DMS 273 treated with DMSO at 0.1 percent for 48 hours (cell line): ENCODE results near the gene ZNF665.
"Not testable (repeated sequence)": the region's sequence is repeated elsewhere in the genome, so short reads cannot be mapped to it uniquely, and the experiment has no call there.

ENCODE experiments used
- DNase-seq: peaks from one replicate; lab custom pipeline; 2025; lab: John Stamatoyannopoulos, UW

ZNF665 gene

DNA sequence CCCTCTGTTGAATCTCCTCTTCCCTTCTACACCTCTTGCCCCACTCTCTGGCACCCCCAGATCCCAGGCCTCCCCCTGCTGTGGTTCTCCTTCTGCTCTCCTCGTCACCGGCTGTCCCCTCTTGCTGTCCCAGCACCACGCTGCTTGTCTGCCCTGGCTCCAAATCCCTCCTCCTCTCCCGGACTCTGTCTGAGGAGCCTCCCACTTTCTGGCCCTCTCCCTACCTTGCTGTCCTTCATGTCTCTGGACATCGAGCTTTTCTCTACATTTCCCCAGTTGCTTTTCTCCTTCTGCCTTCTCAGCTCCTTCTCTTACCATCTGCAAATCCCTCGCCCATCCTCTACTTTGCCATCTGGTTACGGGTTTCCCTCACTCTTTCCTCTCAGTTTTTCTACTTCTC is 35.5 kb downstream of the ZNF665 start:
- no peak for DNase-seq

GRCh38 chr19:53156850-53157249 is 36.3 kb downstream of the ZNF665 start:
- no peak for DNase-seq

DNA sequence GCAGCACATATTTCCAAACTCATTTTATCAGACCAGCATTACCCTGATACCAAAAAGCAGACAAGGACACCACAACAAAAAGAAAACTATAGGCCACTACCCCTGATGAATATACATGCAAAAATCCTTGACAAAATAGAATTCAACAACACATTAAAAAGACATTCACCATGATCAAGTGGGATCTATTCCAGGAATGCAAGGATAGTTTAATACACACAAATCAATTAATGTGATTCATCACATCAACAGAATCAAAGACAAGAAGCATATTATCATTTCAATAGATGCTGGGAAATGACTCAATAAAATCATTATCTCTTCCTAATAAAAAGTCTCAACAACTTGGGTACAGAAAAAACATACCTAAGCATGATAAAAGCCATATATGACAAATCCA is 45.5 kb downstream of the ZNF665 start:
- DNase-seq: no peak

DNA sequence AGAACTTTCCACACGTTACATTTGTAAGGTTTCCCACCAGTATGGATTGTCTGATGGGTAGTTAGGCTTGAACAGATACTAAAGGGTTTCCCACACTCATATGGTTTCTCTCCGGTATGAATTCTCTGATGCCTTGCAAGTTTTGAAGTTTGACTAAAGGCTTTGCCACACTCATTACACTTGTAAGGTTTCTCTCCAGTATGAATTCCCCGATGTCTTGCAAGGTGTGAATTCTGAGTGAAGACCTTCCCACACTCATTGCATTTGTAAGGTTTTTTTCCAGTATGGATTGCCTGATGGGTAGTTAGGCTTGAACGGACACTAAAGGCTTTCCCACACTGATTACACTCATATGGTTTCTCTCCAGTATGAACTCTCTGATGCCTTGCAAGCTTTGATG is 52.8 kb downstream of the ZNF665 start:
- DNase-seq: no peak

- DNase-seq: no peak
Measured at GRCh38 chr19:53136432-53136831, 56.7 kb downstream of the ZNF665 start.

GRCh38 chr19:53132141-53132991 is 60.8 kb downstream of the ZNF665 start, which contains the start of gene ZNF415:
Gene ZNF415 (minus strand): TSS chr19:53132910. CDS start chr19:53122676, 10,234 bp downstream.
- DNase-seq: peak; percentile 45

- DNase-seq: no peak
Measured at GRCh38 chr19:53131727-53132126, 61.4 kb downstream of the ZNF665 start.

- no peak for DNase-seq
Measured at GRCh38 chr19:53131085-53131590, 62.0 kb downstream of the ZNF665 start.

- DNase-seq: no peak
Measured at GRCh38 chr19:53130506-53130905, 62.7 kb downstream of the ZNF665 start.

DNA sequence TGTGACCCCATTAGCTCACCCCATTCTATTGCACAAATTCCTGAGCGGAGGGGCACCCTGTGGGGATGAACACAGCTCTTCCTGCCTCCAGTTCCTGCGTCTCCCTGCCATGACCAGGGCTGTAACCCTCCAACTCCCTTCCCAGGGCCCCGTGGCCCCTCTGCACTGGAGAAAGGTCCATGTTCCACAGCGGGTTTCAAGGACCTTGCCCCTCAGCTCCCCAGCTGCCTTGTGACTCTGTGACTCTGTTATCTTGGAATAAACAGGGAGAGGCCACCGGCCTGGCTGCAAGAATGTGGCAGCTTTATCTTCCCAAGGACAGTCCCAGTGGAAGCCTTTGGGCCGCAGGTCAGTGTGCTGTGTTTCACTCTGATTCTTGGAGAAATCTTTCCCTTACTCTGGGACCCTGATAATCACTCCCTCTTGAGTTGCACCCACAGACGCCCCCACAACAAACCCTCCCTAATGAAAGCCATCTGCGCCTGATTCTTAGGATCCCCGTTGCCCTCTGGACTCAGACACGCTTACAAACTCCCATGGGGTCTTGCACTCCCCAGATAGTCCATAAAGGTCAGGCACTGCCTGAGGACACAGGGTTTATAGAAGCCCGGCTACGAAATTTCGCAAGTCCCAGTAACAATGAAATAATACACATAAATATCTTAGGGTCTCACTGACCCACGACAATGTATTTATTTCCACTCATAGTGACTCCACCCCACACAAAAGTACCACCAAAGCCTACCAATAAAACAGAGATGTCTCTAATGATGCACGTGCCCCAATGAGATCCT is 66.2 kb downstream of the ZNF665 start:
- not testable (repeated sequence) for DNase-seq

- no peak for DNase-seq
Measured at GRCh38 chr19:53123400-53123799, 69.8 kb downstream of the ZNF665 start.
